HUDEP-2 (cell line): ENCODE results near the gene GPR55.
"Not testable (repeated sequence)": the region's sequence is repeated elsewhere in the genome, so short reads cannot be mapped to it uniquely, and the experiment has no call there.

ENCODE experiments used
- DNase-seq, 76 experiments: peaks; one replicate each; lab custom pipeline; 2025; ENCODE audit not compliant: unreplicated experiment in 76 of 76; lab: John Stamatoyannopoulos, UW

The GPR55 gene

DNA sequence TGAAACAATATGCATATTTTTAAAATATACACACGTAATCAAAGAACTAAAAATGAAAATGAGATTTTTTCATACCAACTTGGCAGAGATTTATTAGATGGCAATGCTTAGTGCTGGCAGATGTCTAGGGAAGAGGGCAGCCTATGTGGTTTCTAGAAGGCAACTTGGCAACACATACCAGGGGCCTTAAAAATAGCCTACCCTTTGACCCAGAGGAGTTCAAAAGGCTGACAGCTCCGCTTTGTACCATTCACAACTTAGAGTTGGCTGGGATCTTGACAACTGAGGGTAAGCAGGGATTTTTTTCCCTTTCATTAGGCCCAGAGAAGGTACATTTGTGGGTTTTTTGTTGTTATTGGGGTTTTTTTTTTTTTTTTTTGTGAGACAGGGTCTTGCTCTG, 26.4 kb upstream of the GPR55 start:
- no peak for DNase-seq

GRCh38 chr2:230950874-230951339, 25.9 kb upstream of the GPR55 start:
- no peak for DNase-seq

GRCh38 chr2:230949966-230950873, 25.2 kb upstream of the GPR55 start:
- no peak for DNase-seq

DNA sequence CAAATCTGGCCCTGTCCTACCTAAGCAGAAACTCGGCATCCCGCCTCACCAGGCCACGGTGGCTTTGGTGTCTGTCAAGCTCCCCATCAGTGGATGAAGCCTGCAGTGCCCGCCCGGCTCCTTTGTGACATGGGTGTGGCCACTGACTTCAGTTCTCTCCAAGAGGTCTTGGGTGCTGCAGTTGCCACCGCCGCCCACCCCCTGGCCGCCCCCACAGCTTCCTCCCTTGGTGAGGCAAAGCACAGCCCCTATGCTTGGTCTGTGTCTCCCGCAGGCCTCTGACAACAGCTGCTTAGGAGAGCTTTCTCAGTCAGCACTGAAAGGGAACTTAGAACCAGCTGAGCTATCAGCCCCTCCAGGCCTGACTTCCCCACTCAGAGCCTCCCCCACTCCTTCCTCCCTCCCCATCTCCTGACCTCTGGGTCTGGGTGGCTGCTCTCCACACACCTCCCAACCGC, 22.9 kb upstream of the GPR55 start:
- no peak for DNase-seq

DNA sequence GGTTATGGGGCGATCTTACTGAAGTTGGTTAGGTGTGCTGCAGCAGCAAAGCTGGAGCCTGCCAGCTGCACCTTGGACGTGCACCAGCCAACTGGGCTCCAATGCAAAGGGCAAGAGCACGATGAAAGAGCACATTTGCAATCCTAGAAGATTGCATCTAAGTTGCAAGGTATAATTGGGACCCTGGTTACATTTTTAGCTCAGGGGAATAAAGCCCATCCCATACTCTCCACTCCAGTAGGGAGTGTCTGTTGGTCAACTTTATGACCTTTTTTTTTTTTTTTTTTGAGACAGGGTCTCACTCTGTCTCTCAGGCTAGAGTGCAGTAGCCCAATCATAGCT, 22.2 kb upstream of the GPR55 start:
- no peak for DNase-seq

GRCh38 chr2:230946429-230947234, 21.6 kb upstream of the GPR55 start:
- no peak for DNase-seq

DNA sequence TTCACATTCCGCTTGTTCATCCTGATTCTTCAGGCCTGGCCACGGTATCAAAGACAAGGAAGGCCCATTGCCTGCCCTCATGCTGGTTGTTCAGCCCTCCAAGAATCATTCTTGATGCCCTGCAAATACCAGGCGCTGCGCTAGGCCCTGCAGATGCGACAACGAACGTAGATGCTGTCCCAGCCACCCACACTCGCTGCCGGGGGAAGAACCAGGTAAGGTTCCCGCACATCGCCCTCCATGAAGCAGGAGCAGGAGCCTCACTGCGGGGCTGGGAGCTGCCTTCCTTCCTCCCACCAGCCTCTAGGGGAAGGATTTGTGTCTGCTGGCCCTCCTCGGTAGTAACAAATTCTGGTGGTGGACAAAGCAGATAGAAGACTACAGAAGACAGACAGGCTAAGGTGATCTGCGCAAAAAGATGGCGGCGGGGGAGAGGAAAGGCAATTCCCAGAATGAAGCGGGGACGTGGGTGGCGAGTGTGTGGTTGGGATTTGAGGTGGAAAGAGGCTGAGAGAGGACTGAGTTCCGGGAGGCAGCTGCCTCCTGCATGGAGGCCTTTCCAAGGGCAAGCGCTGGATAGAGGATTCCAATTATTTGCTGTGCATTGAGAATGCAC, 19.8 kb upstream of the GPR55 start:
- no peak for DNase-seq

DNA sequence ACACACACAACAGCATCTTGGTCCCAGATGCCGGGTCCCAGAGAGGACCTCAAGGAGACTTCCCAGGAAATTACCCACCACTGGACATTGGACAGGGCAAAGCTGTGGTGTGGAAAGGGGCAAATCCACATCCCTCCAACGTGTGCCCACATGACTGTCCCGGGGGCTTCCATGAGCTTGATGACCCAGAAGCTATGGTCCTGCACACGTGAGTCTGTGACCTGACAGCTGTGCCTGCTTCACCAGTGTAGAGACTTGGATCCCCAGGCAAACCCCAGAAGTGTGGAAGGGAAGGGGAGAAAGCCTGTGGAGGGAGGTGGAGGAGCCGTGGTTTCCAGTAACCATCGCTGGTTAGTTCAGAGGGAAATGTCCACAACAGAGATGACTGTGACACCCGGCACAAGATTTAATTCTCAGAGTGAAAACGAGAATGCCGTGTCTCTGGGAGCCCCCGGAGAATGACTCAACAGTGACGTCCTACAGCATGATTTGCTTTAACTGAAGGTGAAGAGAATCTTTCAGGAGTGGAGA, 19.1 kb upstream of the GPR55 start:
- no peak for DNase-seq

- no peak for DNase-seq
Observed at GRCh38 chr2:230942920-230943896, 18.2 kb upstream of the GPR55 start.

DNA sequence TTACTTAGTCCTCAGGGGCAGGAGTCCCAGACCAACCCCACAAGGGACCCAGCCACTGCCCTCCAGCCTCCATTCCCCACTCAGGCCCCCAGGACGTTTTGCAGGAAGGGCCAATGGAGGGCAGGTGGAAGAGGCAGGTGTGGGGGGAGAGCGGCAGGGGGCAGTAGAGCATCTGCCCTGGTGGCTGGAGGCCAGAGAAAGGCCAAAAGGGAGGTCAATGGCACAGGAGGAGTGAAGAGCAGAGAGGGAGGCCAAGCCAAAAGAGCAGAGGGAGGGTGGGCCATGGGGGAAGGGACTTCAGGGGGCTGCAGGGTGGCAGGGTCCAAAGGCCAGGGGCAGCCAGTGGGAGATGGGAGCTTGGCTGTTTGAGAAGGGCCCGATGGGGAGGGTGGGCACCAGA, 17.3 kb upstream of the GPR55 start:
- no peak for DNase-seq

DNA sequence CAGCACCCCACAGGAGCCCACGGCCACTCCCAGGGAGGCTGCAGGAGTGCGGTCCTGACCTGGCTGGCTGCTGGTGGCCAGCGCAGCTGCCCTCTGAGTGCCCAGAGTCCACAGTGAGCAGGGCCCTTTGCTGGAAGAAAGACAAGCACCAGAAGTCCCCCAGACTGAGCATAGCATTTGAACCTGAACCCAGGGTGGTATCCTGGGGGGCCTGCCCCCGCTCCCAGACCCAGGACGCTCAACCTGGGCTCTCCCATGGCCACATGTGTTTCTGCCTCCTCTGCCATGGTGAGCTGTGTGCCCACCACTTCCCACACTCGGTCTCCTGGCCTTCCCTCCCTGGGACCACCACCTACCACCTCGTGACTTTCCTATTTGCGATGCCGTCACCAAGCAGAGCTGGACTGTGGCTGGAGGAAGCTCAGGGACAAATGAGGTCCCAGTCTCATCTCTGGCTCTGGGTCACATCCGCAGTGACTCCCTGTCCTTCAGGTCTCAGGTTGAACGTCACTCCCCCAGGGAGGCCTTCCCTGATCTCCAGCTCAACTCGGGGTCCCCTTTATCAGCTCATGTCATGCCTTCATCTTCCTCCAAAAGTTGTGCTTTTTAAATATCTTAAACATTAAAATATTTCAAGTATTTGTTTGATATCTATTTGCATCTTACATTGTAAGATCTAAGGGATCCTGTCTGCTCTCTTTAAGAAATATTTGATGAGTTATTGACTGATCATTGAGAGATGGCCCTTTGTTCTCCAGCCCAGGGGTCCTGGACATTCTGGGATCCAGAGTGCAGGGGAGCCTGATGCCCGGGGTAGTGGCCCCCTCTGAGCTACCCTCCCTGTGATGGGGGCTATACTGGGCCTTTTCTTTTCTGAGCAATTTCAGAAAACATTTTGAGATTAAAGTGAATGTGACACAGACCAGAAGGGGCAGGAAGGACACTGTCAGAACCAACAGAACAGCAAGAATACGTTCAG, 16.4 kb upstream of the GPR55 start:
- DNase-seq = no peak

GRCh38 chr2:230940471-230940815, 15.4 kb upstream of the GPR55 start:
- no peak for DNase-seq

- DNase-seq = no peak
Observed at GRCh38 chr2:230939691-230940470, 14.8 kb upstream of the GPR55 start.

DNA sequence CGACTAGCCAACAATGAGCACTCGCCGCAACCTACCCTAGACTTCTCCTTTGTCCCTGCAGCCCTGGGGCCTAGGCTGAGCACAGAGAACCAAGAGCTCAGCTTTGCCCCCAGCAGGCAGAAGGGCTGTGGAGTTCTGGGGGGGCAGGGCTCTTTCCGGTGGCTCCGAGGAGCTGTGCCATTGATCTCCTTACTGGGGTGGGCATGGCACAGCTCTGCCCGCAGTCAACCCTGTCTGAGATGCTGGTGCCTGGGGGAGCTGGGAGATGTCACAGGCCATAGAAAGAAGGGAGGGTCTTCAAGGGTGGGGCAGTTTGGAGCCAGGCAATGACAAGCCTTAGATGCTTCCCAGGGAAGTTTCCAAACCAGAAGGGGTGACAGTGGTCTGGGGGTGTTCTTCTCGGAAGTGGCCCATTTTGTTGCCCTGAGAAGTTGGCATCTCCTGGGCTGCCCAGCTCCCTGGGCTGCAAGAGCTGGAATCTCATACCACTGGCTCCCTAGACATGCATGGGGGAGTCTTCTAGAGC, 14.1 kb upstream of the GPR55 start:
- no peak for DNase-seq

DNA sequence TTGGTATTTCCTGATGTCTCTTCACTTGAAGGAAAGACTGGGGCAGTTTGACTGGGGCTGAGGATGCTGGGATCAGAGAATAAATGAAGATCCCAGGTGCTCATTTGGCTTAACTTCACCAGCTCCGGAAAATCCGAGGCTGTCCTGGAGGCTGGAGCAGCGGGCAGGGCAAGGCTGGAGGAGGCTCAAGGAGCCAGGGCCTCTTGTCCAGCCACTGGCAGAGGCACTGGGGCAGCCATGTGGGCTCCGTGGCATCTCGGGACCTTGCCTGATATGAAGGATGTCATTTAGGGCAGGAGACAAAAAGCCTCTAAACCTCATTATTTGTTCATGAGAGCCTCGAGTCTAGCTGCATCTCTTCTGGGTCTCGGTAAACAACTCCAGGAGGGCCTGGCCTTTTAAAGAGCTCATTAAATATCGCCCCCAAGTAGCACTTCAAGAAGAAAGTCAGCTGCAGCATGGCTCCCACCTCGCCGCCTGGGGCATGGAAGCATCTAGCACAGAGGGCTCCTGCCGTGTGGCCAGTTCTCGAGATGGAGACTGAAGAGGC, 13.5 kb upstream of the GPR55 start:
- no peak for DNase-seq

- DNase-seq = no peak
Observed at GRCh38 chr2:230938098-230938497, 13.1 kb upstream of the GPR55 start.

DNA sequence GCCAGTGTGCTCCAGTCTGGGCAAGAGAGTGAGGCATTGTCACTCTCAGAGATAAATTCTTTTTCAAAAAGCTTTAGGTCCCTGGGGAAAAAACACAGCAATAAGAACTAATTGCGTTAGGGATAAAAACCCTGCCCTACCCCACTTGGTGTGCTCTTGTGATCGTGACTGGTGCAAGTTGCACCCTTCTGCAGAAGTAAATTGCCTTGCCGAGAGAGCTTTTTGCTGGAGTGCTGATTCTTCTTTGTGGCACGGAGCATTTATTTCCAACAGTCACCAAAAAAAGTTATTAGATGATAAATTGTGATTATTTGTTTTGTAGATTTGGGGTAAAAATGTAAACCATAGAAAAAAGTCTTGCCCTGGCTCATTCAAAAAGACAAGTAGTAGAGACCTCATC, 12.3 kb upstream of the GPR55 start:
- DNase-seq = no peak

GRCh38 chr2:230936243-230936642, 11.2 kb upstream of the GPR55 start:
- DNase-seq = not testable (repeated sequence)
